IPS-18c (cell line): ENCODE measurements around the gene C1GALT1.

Experiments
- H3K4me3 ChIP-seq: 2 replicates; pipeline ENCODE4 v1.7.0; 2013; ENCODE audit warnings: low read depth, mild to moderate bottlenecking, low read length, moderate library complexity; ENCODE audit not compliant: insufficient read depth
- H3K9me3 ChIP-seq: one replicate; pipeline ENCODE4 v1.6.1; 2013; ENCODE audit warnings: mild to moderate bottlenecking, low read length, moderate library complexity; ENCODE audit not compliant: control insufficient read depth, insufficient read depth

The C1GALT1 gene

DNA sequence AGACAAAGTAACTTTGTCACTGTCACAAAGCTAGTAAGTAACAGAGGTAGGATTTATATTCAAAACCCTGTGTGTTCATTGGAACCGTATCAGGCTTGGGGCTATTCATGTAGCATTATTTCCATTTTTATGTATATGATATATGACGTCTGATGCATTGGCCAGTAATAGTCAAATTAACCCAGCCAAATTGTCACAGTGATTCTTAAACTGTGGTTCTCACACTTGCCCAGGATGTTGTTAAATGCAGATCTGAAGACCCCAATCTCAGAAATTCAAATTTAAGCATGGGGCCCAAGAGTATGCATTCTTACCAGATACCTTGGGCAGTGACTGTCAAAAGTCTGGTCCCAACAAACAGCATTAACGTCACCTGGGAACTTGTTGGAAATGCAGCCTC lies 63.9 kb downstream of the C1GALT1 start:
- H3K4me3 ChIP-seq, result no peak overlapping the region
- no peaks in the 10 kb centered on the region for H3K9me3 ChIP-seq

DNA sequence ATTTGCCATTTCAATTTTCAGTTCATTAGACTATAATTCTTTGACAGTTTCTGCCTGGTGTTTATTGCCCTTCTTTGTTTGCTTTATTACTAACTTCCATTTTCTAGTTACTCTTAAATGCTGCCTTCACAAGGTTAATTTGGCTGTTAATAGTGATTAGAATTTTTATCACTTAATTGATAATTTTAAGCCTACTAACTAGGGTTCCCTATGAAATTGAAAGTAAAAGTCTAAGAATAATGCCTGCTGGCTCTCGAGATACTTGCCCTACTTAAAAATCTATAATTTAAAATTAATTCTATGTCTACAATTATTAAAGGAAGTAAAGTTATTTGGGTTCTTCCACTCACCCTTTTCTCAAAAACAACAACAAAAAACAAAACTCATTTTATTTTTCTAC lies 65.3 kb downstream of the C1GALT1 start:
- H3K4me3 ChIP-seq, result no peak overlapping the region
- no peaks in the 10 kb centered on the region for H3K9me3 ChIP-seq

DNA sequence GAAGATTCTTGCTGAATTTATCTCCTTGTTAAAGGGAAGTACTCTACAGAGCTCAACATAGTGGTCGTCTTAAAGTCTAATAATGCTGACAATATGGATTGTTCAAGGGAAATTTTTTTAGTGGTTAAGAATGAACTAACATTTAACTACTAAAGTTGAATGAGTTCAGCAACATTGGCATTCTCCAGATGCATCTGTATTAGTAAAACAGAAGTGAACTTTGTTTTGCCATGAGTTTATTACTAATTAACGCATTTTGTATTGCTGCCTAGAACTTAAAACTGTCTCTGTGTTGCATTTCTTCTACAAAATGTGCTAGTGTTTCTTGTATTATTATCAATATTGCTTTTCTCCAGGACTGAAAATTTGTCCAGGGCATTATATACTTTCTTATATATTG lies 67.5 kb downstream of the C1GALT1 start:
- Histone ChIP-seq H3K9me3 (no peaks in the 10 kb centered on the region), H3K4me3 (no peak overlapping the region)

DNA sequence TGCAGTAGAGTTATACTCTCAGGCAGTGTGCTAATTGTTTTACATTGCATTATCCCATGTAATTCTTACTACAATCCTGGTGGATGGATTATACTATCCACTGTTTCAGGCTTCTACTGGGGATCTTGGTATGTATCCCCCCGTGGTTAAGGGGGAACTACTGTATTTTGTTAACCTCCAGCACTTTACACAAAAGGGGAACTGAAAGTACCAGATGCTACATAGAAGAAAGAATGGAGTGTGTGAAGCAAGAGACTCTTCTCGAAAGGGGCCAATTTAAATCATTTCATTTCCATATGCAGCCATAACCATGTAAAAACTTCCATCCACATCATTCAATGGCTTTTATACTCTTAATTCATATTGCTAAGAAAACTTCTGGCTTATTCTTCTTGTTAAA lies 69.4 kb downstream of the C1GALT1 start:
- Histone ChIP-seq H3K9me3 (no peaks in the 10 kb centered on the region), H3K4me3 (no peak overlapping the region)

DNA sequence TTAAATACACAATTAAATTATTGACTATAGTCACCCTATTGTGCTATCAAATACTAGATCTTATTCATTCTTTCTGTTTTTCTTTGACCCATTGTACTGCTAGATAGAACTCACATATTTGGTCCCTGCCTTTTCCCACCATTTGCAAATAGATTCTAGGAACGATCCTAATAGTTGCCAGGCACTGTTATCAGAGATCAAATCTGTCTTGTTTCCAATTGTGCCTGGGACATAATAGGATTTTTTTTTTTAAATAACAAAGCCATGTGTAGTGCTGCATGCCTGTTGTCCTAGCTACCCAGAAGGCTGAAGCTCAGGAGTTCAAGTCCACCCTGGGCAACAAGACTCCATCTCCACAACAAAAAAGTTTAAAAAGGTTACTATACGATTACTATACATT lies 72.0 kb downstream of the C1GALT1 start:
- Histone ChIP-seq H3K9me3 (no peaks in the 10 kb centered on the region), H3K4me3 (no peak overlapping the region)

DNA sequence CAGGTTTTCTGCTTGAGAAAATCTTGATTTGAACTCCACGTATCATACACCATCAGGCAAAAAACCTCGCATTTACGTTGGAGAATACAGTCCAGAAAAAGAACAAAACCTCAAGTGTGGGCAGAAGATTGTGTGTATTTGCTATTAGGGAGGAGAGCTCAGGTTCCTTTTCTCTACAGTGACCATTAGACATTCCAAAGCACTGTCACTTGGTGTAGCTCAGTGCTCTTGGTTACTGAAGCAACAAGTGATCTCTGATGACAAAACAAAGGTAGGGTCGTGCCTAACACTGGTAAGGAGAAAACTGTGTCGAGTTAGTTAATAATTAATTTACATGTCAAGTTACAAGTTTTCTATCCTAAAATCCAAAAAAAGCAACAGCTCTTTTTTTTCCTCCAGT lies 72.6 kb downstream of the C1GALT1 start:
- no peak overlapping the region for H3K4me3 ChIP-seq
- H3K9me3 ChIP-seq, result no peaks in the 10 kb centered on the region

DNA sequence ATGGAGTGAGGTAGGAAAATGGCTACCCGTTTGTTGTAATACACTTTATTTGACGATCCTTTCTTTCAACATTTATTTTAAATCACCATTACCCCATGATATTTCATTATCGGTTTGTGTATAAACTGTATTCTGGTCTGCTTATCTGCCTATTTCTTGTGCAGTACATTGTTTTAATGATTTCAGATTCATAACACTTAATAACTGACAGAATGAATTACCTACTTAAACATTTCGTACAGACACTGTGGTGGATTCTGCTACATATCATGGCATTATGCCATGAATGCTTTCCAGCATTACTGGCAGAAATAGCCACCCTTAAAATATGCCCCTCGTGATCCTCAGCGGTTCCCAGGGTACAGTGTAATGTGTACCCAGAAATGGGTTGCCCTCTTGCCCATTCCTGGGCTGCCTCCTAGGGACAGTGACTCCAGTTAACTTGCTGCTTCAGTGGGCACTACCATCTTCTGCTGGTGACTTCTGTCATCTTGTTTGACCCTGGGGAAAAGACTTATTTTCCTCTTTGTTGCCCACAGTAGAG lies 74.5 kb downstream of the C1GALT1 start:
- H3K9me3 ChIP-seq, result no peaks in the 10 kb centered on the region
- no peak overlapping the region for H3K4me3 ChIP-seq

DNA sequence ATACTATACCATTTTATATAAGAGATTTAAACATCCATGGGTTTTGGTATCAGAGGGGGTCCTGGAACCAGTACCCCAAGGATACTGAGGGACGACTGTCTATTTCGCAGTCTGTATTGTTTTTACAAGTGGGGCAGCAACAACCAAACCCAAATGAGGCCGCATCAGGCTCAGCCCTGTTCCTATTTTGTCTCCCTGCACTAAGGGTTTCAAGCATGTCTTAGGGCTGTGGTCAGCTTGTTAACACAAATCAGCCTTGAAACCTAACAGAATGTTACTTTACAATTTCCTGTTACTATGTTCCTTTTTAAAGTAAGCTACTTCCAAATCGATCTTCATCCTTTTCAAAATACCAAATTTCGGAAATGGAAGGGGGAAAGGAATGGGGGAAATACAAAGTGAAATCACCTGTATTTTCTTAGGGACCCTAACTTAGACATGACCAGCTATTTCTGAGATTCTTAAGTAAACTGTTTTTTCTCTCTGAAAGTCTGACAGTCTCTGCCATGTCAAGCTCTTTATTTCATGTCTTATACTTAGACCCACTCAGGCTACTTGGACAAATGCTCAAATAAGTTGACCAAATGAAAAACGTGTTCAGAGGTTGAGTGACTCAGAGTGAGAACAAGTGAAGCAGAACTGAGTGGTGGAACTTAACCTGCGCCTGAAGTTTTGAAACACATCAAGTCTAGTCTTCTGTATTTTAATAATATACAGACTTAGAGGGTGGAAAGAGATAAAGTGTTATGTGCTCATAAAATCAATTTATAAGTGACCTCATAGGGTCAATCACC lies 75.8 kb downstream of the C1GALT1 start:
- H3K9me3 ChIP-seq, result no peaks in the 10 kb centered on the region
- no peak overlapping the region for H3K4me3 ChIP-seq

DNA sequence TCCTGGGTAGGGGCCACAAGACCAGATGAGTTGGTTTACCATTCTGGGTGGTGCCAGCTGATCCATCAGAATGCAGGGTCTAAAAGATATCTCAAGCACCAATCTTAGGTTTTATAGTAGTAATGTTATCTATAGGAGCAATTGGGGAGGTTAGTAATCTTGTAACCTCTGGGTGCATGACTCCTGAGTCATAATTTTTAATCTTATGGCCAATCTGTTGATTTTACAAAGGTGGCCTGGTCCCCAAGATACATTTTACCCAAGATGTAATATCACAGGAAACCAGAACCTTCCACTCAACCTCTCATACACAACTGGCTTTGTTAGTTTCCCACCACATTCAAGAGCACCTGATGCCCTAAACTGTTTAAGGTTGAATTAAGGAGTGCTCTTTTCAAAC lies 79.5 kb downstream of the C1GALT1 start:
- Histone ChIP-seq H3K9me3 (peaks cover 6% of the 10 kb centered on the region), H3K4me3 (no peak overlapping the region)

DNA sequence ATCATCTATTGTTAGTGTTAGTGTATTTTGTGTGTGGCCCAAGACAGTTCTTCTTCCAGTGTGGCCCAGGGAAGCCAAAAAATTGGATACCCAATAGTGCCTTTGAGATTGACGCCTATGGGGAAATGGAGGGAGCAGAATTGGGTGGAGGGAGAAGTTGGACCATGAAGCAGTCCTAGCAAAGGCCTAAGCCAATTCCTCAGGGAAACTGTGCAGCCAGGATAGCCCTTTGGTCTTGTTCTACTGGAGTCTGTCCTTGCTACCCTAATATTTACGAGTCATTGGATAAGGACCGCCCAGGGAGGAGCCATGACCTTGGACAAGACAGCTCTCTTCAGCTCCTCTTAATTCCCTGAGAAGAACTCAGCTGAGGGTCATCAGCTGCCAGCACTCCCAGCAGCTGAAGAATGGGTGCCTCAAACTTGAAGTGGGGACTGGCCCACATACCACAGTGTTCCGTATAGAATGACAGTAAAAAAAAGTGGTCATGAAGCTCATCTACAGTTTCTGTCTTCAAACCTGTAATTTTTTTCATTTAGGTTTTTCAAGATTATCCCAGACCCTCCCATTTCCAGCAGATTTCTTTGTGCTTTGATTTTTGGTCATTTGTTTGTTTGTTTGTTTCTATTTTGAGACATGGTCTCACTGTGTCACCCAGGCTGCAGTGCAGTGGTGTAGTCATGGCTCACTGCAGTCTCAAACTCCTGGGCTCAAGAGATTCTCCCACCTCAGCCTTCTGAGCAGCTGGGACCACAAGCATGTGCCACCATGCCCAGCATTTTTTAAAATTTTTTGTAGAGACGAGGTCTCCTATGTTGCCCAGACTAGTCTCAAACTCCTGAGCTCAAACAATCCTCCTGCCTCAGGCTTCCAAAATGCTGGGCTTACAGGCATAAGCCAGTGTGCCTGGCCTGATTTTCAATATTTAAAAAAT lies 81.2 kb downstream of the C1GALT1 start:
- H3K9me3 ChIP-seq, result peaks cover 6% of the 10 kb centered on the region
- H3K4me3 ChIP-seq, result no peak overlapping the region

DNA sequence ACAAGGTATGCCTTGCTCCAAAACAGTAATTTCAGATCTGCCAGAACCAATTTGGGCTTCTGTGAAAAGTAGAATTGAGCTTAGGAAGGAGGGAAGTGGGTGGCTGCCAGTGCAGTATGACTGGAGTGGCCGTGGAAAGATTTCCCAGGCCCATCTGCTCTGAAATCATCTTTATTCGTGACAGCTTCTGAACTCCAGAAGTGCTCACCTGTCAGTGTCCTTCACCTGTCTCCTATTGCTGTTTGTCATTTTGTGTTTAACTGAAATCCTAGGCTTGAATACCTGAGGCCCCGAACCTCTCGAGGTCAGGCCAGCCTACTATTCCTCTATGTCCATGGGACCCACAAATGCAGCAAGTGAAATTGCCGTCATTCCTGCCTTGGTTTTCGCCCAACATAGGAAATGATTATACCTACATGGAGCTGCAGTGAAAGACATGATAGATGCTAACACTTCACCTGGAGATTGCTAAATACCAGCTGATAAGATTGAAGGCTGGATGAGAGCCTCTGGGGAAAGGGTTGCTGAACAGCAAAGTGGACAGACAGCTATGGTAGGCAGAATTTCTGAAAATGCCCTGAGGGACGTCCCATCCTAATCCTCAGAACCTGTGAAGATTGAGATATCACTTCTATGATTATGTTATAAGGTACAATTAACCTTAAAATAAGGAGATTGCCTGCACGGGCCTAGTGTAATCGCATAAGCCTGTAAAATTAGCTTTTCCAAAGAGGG lies 82.1 kb downstream of the C1GALT1 start:
- Histone ChIP-seq H3K9me3 (peaks cover 6% of the 10 kb centered on the region), H3K4me3 (no peak overlapping the region)

DNA sequence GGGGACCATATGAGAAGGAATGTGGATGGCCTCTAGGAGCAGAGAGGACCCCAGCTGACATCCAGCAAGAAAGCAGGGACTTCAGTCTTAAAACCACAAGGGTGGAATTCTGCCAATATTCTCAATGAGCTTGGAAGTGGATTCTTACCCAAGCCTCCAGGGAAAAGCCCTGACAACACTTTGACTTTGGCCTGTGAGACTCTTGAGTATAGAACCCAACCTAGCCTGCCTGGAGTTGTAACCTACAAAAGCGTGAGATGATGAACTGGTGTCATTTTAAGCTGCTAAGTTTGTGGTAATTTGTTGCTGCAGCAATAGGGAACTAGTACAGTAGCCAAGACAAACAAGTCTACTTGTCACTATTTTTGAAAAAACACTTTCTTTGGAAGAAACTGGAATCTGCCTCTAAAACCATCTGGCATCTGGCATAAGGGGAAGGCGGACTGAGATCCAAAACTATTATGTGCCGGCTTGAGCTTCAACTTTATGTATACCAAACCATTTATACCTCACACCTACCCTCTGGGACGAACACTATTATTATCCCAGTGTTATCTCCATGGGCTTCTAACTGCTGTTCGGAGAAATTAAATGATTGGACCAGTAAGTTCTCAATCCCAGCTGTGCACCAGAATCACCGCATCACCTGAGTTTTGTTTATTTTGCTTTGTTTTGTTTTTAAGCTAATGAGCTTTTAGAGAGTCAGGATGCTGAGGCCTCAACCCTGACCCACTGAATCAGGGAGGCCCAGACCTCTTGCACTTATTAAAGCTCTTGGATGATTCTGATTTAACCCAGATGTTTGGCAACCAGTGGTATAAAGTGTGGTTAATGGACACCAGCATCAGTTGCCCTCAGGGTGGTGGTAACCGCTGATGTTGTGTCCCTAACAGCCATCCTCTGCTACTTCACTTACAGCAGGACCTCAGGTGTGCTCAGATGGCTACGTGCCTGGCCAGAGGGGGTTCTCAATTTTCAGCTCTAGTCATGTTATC lies 83.0 kb downstream of the C1GALT1 start:
- Histone ChIP-seq H3K4me3 (no peak overlapping the region), H3K9me3 (peaks cover 6% of the 10 kb centered on the region)

DNA sequence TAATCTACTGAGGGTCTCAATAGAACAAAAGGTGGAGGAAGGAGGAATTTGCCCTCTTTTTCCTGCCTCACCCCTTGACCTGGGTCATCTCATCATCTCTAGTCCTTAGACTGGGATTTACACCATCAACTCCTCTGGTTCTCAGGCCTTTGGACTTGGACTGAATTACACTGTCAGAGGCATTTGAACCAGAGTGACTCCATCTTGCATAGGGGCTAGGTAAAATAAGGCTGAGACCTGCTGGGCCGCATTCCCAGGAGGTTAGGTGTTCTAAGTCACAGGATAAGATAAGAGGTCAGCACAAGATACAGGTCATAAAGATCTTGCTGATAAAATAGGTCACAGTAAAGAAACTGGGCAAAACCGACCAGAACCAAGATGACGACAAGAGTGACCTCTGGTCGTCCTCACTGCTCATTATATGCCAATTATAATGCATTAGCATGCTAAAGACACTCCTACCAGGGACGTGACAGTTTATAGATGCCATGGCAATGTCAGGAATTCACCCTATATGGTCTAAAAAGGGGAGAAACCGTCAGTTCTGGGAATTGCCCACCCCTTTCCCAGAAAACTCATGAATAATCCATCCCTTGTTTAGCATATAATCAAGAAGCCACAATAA lies 84.0 kb downstream of the C1GALT1 start:
- Histone ChIP-seq H3K9me3 (peaks cover 6% of the 10 kb centered on the region), H3K4me3 (no peak overlapping the region)

DNA sequence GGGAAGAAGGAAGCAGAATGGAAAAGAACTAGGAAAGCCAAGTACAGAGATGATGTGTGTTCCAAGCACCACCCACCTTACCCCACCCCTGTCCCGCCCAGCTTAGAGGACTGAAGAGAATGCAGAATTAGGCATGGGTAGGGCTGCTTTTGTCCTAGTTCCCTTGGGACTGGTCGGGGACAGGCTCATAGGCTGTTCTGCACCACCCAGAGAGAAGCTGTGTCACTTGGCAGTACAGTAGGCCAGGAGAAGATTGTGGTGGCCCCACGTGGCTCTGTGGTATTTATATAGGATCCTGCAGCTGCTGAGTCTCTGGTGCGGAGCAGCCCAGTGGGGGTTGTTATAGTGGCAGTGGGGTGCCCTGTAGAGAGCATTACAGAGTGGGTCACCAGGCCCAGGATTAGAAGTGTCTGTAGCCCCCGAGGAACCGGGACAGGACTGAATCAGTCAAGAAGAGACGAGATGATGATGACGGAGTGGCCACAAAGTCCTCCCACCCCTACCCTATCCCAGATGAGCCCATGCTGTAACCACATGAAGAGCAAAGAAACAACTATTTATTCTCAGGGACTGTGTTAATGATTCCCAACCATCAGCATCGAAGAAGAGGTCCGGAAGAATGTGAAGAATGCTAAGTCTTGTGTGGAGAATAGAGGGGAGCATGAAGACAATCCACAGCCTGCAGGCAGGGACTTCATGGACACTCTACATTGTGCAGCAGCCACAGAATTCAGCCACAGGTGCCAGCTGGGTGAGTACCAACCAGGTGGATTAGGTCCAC lies 88.9 kb downstream of the C1GALT1 start:
- Histone ChIP-seq H3K4me3 (no peak overlapping the region), H3K9me3 (no peaks in the 10 kb centered on the region)

DNA sequence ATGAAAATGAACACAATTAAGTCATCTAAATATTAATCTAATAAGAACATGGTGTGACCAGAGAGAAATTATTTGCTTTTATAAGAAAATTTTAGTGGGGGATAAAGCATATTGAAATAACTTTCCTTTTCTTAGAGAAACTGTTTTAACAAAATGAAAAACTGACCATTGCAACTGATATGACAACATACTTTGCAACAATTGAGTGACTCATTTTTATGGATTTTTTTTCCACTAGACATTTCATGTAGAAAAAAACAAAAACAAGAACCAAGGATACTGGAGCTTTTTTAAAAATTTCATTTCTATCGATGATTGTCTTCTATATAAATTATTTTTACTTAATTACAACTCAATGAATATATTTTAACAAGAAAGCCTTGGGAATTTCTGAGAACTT lies 90.0 kb downstream of the C1GALT1 start:
- no peak overlapping the region for H3K4me3 ChIP-seq

More for the DNA sequence above, 90.0 kb downstream of the C1GALT1 start:
- no peaks in the 10 kb centered on the region for H3K9me3 ChIP-seq
